AG20443 (cell line): ENCODE results near the gene PCDHGA10.
"Not testable (repeated sequence)": the region's sequence is repeated elsewhere in the genome, so short reads cannot be mapped to it uniquely, and the experiment has no call there.

ENCODE experiments used
- DNase-seq: peaks from one replicate; pipeline ENCODE4 v3.0.0; 2012; ENCODE audit warnings: low spot score, mixed read lengths

PCDHGA10 gene

DNA sequence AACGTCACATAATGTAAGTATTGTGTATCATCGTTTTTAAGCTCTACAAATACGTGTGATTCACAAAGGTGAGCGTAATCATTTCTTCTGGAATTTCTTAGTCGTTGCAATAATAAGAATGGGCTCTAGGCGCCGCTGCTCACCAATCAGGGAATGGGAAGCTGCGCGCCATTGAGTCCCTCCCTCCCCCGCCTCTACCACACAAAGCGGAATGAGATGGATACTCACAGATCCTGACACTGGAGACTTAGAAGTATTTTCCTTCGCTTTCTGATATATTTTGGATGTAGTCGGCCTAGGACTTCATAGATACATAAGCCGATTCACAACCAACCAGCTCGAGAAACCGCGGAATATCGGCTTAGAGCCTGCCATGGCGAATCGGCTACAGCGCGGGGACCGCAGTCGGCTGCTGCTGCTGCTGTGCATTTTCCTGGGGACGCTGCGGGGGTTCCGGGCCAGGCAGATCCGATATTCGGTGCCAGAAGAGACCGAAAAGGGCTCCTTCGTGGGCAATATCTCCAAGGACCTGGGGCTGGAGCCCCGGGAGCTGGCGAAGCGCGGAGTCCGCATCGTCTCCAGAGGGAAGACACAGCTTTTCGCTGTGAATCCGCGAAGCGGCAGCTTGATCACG, 8.2 kb downstream of the PCDHGA10 start, which contains the start of gene PCDHGA11:
Gene PCDHGA11 (plus strand): TSS at position 197 of the 634 bp plus-strand sequence. CDS start 177 bp downstream, at position 374.
- peak; percentile 57 for DNase-seq

DNA sequence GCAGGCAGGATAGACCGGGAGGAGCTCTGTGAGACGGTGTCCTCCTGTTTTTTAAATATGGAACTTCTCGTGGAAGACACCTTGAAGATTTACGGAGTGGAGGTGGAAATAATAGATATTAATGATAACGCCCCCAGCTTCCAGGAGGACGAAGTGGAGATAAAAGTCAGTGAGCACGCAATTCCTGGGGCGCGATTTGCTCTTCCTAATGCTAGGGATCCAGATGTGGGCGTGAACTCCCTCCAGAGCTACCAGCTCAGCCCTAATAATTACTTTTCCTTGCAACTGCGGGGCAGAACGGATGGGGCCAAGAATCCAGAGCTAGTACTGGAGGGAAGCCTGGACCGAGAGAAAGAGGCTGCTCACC, 8.7 kb downstream of the PCDHGA10 start:
- DNase-seq, result no peak

DNA sequence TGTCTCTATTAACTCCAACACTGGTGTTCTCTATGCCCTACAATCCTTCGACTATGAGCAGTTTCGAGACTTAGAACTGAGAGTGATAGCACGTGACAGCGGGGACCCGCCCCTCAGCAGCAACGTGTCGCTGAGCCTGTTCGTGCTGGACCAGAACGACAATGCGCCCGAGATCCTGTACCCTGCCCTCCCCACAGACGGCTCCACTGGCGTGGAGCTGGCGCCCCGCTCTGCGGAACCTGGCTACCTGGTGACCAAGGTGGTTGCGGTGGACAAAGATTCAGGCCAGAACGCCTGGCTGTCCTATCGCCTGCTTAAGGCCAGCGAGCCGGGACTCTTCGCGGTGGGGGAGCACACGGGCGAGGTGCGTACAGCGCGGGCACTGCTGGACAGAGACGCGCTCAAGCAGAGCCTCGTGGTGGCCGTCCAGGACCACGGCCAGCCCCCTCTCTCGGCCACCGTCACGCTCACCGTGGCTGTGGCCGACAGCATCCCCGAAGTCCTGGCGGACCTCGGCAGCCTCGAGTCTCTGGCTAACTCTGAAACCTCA, 10.0 kb downstream of the PCDHGA10 start:
- DNase-seq, result no peak

DNA sequence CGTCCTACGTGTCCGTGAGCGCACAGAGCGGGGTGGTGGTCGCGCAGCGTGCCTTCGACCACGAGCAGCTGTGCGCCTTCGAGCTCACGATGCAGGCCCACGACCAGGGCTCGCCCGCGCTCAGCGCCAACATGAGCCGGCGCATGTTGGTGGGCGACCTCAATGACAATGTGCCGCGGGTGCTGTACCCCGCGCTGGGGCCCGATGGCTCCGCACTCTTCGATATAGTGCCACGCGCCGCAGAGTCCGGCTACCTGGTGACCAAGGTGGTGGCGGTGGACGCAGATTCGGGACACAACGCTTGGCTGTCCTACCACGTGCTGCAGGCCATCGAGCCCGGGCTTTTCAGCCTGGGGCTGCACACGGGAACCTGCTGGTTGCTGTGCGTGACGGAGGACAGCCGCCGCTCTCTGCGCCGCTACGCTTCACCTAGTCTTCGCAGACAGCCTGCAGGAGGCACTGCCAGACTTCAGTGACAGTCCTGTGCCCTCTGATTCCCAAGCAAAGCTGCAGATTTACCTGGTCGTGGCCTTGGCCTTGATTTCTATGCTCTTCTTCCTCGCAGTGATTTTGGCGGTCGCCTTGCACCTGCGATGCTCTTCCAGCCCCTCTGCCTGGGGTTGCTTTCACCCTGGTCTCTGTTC, 15.1 kb downstream of the PCDHGA10 start:
- no peak for DNase-seq

DNA sequence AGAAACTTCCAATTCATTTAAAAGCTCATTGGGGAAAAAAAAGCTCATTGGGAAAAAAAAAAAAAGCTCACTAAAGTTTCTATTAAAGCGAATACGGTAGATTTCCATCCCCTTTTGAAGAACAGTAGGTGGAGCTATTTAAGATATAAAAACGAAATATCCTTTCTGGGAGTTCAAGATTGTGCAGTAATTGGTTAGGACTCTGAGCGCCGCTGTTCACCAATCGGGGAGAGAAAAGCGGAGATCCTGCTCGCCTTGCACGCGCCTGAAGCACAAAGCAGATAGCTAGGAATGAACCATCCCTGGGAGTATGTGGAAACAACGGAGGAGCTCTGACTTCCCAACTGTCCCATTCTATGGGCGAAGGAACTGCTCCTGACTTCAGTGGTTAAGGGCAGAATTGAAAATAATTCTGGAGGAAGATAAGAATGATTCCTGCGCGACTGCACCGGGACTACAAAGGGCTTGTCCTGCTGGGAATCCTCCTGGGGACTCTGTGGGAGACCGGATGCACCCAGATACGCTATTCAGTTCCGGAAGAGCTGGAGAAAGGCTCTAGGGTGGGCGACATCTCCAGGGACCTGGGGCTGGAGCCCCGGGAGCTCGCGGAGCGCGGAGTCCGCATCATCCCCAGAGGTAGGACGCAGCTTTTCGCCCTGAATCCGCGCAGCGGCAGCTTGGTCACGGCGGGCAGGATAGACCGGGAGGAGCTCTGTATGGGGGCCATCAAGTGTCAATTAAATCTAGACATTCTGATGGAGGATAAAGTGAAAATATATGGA, 17.7 kb downstream of the PCDHGA10 start, which contains the start of gene PCDHGA12:
Gene PCDHGA12 (plus strand): TSS at position 176 of the 782 bp plus-strand sequence. CDS start 253 bp downstream, at position 429.
- DNase-seq, result peak; percentile 77

DNA sequence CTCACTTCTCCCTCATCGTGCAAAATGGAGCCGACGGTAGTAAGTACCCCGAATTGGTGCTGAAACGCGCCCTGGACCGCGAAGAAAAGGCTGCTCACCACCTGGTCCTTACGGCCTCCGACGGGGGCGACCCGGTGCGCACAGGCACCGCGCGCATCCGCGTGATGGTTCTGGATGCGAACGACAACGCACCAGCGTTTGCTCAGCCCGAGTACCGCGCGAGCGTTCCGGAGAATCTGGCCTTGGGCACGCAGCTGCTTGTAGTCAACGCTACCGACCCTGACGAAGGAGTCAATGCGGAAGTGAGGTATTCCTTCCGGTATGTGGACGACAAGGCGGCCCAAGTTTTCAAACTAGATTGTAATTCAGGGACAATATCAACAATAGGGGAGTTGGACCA, 18.5 kb downstream of the PCDHGA10 start:
- no peak for DNase-seq

DNA sequence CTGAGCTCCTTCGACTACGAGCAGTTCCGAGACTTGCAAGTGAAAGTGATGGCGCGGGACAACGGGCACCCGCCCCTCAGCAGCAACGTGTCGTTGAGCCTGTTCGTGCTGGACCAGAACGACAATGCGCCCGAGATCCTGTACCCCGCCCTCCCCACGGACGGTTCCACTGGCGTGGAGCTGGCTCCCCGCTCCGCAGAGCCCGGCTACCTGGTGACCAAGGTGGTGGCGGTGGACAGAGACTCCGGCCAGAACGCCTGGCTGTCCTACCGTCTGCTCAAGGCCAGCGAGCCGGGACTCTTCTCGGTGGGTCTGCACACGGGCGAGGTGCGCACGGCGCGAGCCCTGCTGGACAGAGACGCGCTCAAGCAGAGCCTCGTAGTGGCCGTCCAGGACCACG, 19.5 kb downstream of the PCDHGA10 start:
- DNase-seq, result not testable (repeated sequence)

DNA sequence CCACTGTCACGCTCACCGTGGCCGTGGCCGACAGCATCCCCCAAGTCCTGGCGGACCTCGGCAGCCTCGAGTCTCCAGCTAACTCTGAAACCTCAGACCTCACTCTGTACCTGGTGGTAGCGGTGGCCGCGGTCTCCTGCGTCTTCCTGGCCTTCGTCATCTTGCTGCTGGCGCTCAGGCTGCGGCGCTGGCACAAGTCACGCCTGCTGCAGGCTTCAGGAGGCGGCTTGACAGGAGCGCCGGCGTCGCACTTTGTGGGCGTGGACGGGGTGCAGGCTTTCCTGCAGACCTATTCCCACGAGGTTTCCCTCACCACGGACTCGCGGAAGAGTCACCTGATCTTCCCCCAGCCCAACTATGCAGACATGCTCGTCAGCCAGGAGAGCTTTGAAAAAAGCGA, 19.9 kb downstream of the PCDHGA10 start:
- DNase-seq, result not testable (repeated sequence)

DNA sequence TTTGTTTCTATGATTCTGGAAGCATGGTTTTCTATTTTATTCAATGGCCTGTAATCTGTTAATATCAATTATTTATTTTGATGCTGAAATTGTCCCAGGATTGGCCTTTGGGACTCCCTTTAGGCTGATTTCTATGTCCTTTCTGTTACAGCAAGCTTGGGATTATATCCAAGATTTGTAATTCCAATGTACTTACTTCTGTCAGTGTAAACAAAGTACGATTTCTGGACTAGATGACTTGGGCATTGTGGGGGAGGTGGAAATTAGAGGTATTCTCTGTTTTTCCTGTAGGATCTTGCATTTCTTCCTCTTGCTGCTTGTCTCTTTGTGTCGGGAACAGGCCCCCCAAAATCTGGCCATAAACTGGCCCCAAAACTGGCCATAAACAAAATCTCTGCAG, 21.2 kb downstream of the PCDHGA10 start:
- DNase-seq, result no peak

DNA sequence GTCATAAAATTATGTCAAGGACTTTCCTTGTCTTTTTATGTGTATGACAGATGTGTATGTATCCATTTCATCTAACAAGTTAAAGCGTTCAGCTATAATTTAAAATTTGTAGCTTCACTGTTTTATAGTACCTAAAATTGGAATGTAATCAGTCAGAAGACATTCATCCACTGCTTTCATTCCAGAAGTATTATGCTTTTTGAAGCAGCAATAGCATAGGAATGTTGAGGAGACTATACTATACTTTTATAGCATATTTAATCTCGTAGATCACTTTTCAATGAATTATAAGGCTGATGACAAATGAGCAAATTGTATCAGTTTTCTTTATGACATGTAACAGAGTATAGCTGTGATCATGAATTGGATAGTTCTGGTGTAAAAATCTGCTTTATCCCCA, 24.4 kb downstream of the PCDHGA10 start:
- no peak for DNase-seq

DNA sequence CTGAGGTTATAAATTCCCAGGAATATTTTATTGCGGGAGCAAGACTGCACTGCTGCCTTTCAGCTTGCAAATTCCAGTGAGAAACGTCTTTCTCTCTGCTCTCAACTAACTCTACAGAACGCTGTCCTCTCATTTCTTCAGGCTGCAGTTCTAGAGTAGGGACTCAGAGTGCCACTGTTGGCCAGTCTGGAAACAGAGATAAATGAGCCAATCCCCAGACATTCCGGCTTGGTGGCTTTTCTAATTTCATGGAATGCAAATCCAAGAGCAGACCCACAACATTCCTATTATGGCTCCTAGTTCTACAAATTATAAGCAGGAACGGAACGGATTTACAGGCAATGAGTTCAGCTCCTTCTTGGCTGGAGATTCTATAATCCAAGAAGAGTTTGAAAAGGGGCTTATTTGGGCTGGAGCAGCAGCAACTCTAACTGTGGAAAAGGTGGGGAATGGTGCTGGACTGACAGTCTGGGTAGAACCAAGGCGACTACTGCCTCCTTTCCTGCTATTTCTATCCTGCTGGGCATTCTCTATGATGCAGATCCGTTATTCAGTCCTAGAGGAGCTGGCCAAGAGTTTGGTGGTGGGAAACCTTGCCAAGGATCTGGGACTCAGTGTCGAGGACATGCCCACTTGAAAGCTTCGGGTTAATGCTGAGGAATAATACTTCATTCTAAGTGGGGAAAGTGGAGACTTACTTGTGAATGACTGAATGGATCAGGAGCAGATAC, 26.8 kb downstream of the PCDHGA10 start:
- no peak for DNase-seq

DNA sequence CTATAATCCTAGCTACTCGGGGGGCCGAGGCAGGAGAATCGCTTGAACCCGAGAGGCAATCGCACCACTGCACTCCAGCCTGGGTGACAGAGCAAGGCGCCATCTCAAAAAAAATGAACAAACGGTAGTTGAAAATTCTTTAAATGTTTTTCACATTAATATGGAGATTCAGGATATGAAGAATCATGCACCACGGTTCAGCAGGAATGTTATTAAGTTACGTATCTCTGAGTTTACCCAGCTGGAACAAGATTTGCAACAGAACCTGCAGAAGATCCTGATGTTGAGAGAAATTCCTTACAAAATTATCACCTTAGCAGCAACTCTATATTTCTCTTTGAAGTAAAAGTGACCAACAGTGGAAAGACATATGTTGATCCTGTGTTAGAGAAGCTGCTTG, 27.6 kb downstream of the PCDHGA10 start:
- no peak for DNase-seq

DNA sequence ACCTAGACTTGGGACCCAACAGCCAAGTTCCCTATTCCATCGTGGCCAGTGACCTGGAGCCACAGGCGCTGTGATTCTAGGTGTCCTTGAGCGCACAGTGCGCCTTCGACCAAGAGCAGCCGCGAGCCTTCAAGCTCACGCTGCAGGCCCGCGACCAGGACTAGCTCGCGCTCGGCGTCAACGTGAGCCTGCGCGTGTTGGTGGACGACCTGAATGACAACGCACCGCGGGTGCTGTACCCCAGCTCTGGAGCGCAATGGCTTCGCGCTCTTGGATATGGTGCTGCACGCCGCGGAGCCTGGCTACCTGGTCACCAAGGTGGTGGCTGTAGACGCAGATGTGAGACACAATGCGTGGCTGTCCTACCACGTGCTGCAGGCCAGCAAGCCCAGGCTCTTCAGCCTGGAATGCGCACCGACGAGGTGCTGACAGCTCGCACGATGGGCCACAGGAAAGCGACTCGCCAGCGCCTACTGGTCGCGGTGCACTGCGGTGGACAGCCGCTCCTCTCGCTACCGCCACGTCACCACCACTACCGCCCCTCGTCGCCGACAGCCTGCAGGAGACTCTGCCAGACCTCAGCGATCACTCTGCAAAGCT, 28.9 kb downstream of the PCDHGA10 start:
- DNase-seq, result no peak

DNA sequence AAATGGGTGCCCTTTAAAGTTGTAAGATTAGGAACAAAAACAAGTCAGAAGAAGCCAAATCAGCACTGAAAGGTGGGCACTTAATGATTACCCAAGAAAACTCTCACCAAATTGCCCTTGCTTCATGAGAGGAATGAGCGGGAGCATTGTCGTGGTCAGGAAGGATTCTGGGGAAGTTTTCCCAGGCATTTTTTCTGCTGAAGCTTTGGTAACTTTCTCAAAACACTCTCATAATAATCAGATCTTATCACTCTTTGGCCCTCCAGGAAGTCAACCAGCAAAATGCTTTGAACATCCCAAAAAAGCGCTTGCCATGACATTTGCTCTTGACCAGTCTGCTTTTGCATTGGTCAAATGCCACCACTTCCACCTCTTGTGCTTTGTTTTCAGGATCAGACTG, 52.6 kb downstream of the PCDHGA10 start:
- DNase-seq, result no peak
